Activated CD4-positive, alpha-beta T cell treated with anti-CD3 and anti-CD28 coated beads, Interleukin-2, amount 50 U/mL, for 48 hours (primary cell): ENCODE measurements around the gene GRIN3B.
A peak's percentile ranks its signal among the peaks of the same experiment; 100 is the strongest.

ENCODE experiments used
- DNase-seq, 2 experiments: peaks; one replicate each; pipeline ENCODE4 v3.0.0-alpha.2; 2020

GRIN3B gene

GRCh38 chr19:991174-991931 is 8.9 kb upstream of the GRIN3B start:
- DNase-seq = peak; percentile 65 to 68

- DNase-seq = no peak
Observed at GRCh38 chr19:991932-992669, 8.1 kb upstream of the GRIN3B start.

- no peak for DNase-seq
Observed at GRCh38 chr19:992670-993055, 7.6 kb upstream of the GRIN3B start.

- DNase-seq = no peak
Observed at GRCh38 chr19:993361-993830, 6.8 kb upstream of the GRIN3B start.

- DNase-seq = no peak
Observed at GRCh38 chr19:993831-994393, 6.3 kb upstream of the GRIN3B start.

- no peak for DNase-seq
Observed at GRCh38 chr19:994516-994915, 5.7 kb upstream of the GRIN3B start.

GRCh38 chr19:995051-995827 is 5.0 kb upstream of the GRIN3B start:
- no peak for DNase-seq

- DNase-seq = peak; percentile 70 to 73
Observed at GRCh38 chr19:996051-996838, 4.0 kb upstream of the GRIN3B start.

GRCh38 chr19:998064-998463 is 2.2 kb upstream of the GRIN3B start:
- no peak for DNase-seq

- DNase-seq = no peak
Observed at GRCh38 chr19:999379-999719, 870 bp upstream of the GRIN3B start.

- DNase-seq = no peak
Observed at GRCh38 chr19:1000591-1001537, 645 bp downstream of the GRIN3B start.

- peak; percentile 76 to 82 for DNase-seq
Observed at GRCh38 chr19:1001538-1002166, 1.4 kb downstream of the GRIN3B start.

- no peak for DNase-seq
Observed at GRCh38 chr19:1002600-1002999, 2.4 kb downstream of the GRIN3B start.

- no peak for DNase-seq
Observed at GRCh38 chr19:1003283-1003682, 3.1 kb downstream of the GRIN3B start.

GRCh38 chr19:1004204-1004802 is 4.1 kb downstream of the GRIN3B start:
- DNase-seq = no peak

GRCh38 chr19:1004803-1005664 is 4.8 kb downstream of the GRIN3B start:
- DNase-seq = no peak

- no peak for DNase-seq
Observed at GRCh38 chr19:1006711-1007398, 6.6 kb downstream of the GRIN3B start.

- DNase-seq = no peak
Observed at GRCh38 chr19:1007399-1008251, 7.4 kb downstream of the GRIN3B start.
